Neural cell (in vitro differentiated cells): ENCODE data around the gene ITGA8.

Source experiments
- CTCF ChIP-seq: fragments of 450-650 bp; IDR thresholded peaks from 2 replicates; pipeline ENCODE4 v1.5.1; 2014; ENCODE audit warnings: antibody characterized with exemption, mild to moderate bottlenecking, moderate library complexity; ENCODE audit not compliant: poor library complexity, severe bottlenecking
- EP300 ChIP-seq: fragments of 450-650 bp; conservative IDR thresholded peaks from 2 replicates; pipeline ENCODE4 v1.6.1; 2014; ENCODE audit warnings: antibody characterized with exemption, mild to moderate bottlenecking, moderate library complexity; ENCODE audit not compliant: poor library complexity, severe bottlenecking
- POLR2AphosphoS5 ChIP-seq: IDR thresholded peaks from 2 replicates; pipeline ENCODE4 v1.6.1; 2012
- RAD21 ChIP-seq: fragments of 450-650 bp; conservative IDR thresholded peaks from 2 replicates; pipeline ENCODE4 v1.6.1; 2014; ENCODE audit warnings: antibody characterized with exemption, mild to moderate bottlenecking, moderate library complexity

DNA sequence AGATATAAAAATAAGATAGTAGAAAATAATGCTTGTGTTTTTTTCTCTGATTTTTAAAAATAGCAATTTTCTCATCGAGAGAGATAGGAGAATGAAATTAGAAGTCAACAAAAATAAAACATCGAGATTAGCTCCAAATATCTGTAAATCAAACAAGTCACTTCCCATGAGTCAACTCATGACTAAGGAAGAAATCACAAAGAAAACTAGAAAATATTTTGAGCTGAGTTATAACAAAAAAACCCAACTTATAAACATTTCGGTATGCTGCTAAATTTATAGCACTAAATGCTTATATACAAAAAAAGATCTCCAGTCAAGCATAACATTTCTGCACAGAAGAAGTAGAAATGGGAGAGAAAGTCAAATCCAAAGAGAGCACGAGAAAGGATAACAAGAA lies 140.1 kb downstream of the ITGA8 start:
- TF ChIP-seq POLR2AphosphoS5 (no peak), CTCF (no peak), RAD21 (no peak), EP300 (no peak)
